ENCODE results near the gene TRMT10A.

DNA sequence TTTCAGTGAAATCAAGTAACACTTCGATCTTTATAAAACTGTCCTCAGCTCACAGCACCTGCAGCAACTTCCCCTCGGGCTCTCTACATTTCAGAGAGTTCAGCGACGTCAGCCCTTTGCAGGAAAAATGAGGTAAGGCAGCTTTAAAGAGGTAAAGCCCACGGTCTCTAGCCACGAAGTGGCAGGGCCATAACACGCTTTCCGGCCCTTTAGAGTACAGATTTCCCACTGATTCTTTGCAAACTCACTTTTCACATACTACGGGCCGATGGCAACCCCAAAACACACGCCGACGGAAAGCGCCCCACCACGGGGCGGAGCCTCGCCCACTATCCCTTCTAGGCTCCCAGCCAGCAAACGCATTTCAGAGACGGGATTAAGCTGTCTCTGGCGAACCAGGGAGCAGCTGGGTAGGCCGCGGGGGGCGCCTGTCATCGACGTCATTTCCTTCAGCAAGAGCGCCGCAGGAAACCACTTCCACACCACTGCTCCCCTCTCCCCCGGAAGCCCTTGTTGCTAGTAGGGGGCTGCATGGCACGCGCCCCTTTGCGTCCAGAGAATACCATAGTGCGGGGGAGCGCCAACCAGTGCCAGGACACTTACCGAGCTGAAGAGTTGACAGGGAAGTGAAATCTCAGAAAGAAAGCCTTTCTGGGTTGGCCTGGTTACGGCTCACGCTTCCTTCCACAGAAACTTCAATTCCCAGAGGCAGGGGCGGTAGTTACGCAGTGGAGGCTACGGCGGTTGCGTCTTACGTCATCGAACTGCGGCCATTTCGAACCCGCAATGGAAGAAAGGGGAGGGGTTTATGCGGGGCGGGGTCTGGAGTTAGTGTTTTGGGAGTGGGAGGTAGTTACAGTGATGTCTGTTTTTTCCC, at the start of gene TRMT10A:
- TF ChIP-seq, protein P1, sequence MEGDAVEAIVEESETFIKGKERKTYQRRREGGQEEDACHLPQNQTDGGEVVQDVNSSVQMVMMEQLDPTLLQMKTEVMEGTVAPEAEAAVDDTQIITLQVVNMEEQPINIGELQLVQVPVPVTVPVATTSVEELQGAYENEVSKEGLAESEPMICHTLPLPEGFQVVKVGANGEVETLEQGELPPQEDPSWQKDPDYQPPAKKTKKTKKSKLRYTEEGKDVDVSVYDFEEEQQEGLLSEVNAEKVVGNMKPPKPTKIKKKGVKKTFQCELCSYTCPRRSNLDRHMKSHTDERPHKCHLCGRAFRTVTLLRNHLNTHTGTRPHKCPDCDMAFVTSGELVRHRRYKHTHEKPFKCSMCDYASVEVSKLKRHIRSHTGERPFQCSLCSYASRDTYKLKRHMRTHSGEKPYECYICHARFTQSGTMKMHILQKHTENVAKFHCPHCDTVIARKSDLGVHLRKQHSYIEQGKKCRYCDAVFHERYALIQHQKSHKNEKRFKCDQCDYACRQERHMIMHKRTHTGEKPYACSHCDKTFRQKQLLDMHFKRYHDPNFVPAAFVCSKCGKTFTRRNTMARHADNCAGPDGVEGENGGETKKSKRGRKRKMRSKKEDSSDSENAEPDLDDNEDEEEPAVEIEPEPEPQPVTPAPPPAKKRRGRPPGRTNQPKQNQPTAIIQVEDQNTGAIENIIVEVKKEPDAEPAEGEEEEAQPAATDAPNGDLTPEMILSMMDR (IDR thresholded peaks at IDR 0.05) = peak in 3 of 5 experiments; percentile 10 to 35 (median 35)
- TF ChIP-seq POLR2A (IDR thresholded peaks at IDR 0.05) (peak; percentile 28 to 61), EP300 (IDR thresholded peaks at IDR 0.05) (peak; percentile 67 to 91)
